Fibroblast of lung (primary cell): ENCODE data around the gene WHAMM.

Source experiments
- CTCF ChIP-seq, 2 donors: IDR thresholded peaks in 1 of 2; conservative IDR thresholded peaks in 1 of 2; 1 replicate in 1 of 2; 2 replicates in 1 of 2; pipeline ENCODE4 v1.5.1; 2011 to 2012; ENCODE audit warnings: low read length in 2 of 2, control low read depth in 1 of 2, inconsistent platforms in 1 of 2, low read depth in 1 of 2, mild to moderate bottlenecking in 1 of 2
- EZH2 ChIP-seq: IDR thresholded peaks from 2 replicates; pipeline ENCODE4 v1.5.1; 2012; ENCODE audit warnings: low read length, control low read depth, mild to moderate bottlenecking; ENCODE audit errors: missing control alignments

GRCh38 chr15:82871832-82872484 lies 62.5 kb downstream of the WHAMM start:
- no peak for TF ChIP-seq CTCF (conservative IDR thresholded peaks at IDR 0.05 in 1 of 2, IDR thresholded peaks at IDR 0.05 in 1 of 2; ENCODE audit: low read depth in 1 of 2, low read length in 2 of 2)
- no peak for TF ChIP-seq EZH2
